GM21381 (cell line): ENCODE results near the gene TBC1D22A.
"Not testable (repeated sequence)": the region's sequence is repeated elsewhere in the genome, so short reads cannot be mapped to it uniquely, and the experiment has no call there.

Experiments used
- ATAC-seq: cut with Tn5 transposase; IDR thresholded peaks from one replicate; pipeline ENCODE4 v1.9.1; 2021; ENCODE audit warnings: mild to moderate bottlenecking, moderate library complexity; ENCODE audit not compliant: unreplicated experiment

TBC1D22A gene

GRCh38 chr22:46770726-46771125 lies 8.3 kb downstream of the TBC1D22A start:
- ATAC-seq = no peak

DNA sequence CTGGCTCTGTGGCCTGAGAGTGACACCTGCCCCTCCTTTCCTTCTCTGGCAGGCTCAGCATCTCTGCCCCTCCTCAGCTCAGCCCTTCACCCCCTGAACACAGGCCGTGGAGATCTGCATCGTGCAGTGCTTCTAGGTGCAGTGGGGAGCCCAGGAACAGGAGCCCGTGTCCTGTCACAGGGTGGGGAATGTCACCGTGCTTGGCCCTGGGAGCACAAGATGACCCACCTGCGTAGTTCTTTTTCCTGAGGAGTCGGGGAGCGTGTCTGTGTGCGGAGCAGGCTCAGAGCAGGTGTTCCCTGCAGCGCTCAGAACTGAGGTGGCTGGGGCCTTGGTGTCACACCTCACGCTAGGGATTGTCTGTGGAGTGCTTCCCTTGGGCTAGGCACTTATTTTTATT lies 10.6 kb downstream of the TBC1D22A start:
- ATAC-seq = no peak

DNA sequence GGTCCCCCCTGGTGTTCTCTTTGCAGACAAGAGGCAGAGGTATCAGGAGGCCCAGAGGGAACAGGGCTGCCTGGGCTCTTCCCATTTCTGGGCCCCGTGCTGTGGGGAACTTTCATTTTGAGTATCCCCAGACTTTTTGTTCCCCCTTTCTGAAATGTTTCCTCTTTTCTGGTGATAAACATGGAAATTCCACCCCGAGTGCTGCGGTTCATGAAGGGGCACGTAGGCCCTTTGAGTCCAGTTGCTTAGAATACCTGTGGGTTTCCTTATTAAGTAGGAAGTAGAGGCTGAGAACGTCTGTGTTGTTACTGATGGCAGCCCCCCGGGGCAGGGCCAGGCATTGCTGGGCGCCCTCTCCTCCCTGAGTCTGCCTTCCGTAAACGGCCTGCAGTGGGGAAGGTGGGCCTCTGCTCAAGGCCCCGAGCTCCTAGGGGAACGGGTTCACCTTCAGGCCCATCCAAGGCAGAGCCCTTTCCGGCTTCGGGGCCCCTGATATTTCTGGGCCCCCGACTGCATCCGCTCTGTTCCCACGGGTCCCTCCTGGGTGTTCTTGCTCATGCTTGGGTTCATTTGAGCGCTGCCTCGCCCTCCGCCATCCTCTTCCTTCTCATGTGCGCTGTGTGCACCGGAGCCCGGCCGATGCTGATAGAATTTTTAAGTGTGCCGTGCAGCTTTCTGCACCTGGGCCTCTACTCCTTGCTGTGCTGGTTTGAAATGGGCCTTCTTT lies 12.0 kb downstream of the TBC1D22A start:
- peak; percentile 38 for ATAC-seq

DNA sequence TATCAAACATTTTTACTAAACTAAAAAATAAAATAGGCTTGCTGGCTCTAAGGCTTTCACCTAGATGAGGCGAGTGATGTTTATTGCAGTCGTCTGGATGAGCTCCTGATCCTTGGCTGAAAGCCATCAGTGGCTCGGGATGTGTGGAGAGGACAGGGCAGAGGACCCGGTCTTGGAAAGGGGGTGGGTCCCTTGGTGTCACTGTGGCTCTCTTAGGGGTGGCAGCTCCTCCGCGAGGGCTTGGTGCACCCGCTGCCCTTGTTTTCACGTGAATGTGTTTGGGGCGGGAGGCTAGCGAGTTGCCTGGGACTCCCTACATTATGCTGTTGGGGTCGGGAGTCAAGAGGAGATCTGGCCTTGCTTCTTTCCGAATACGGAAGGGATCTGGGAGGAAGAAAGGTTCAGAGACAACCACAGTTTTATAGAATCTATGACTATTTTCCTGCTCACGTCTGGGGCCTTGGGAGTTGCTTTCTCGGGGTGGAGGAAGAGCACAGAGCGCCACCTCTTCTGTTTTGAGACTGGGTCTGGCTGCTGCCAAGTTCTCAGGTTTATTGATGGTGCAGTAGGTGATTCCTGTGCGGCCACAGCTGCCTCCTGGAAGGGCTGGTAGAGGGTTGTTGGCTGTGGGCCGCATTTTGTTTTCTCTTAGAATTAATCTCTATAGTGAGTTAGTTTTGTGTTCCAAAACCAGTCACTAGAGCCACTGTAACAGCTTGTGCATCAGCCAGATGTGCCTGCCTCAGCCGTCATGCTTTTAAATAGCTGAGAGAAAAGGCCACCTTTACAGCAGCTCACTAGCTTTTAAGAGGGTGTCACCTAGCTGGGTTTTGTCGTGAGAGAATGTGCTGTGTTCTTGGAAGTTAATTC lies 12.8 kb downstream of the TBC1D22A start:
- ATAC-seq = no peak

DNA sequence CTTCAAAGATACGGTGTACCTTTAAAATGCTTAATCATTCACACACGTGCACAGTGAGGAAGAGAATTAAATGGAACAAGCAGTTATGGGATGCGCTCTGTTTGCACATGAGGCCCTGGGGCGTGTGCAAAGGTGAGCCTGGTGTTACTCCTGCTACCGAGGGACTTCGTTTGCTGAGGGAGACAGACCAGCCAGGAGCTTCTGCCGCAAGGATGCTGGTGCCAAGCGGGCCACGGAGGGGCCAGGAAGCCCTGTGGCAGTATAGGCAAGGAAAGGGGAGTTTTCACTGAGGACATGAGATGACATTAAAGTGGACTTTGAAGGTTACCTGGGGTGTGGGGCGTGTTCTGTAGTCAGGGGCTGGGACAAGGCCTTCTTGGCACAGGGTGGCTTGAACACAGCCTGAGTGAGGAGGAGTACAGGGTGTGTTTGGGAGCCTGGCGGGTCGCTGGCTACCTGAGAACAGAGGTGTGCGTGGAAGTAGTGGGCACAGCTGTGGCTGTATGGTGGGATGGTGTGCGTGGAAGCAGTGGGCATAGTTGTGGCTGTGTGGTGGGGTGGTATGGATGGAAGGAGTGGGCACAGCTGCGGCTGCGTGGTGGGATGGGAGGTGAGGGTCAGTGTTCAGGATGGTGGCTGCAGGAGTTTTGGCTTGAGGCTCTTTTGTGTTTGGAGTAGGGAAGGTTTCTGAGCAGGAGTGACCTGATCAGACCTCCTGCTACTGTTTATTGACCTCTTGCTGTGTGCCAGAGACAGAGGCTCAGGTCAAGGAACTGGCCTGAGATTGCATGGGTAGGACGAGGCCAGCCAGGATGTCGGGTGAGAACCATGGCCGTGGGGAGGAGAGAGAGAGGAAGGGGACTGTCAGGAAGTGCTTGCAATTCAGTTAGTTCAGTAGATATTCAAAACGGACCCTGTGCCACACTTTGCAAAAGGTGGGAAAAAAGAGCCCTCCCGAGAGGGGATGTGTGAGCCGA lies 13.7 kb downstream of the TBC1D22A start:
- ATAC-seq = no peak

- no peak for ATAC-seq
Measured at GRCh38 chr22:46776876-46777608, 14.6 kb downstream of the TBC1D22A start.

GRCh38 chr22:46777609-46777970 lies 15.1 kb downstream of the TBC1D22A start:
- ATAC-seq = no peak

- ATAC-seq = no peak
Measured at GRCh38 chr22:46779023-46779422, 16.6 kb downstream of the TBC1D22A start.

- ATAC-seq = no peak
Measured at GRCh38 chr22:46779651-46780050, 17.2 kb downstream of the TBC1D22A start.

GRCh38 chr22:46780453-46780852 lies 18.0 kb downstream of the TBC1D22A start:
- ATAC-seq = no peak

DNA sequence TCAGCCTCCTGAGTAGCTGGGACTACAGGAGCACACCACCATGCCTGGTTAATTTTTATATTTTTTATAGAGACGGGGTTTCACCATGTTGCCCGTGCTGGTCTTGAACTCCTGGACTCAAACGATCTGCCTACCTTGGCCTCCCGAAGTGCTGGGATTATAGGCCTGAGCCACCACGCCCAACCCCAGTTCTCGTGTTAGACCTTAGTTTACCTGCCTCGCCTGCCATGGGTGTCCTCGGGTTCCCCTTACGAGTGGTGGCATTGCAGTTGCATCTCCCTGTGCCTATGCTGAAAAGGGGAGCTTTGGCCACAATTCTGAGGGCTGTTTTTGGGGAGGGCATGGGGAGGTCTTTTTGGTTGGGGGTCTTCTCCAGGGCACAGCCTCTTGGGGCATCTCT lies 18.8 kb downstream of the TBC1D22A start:
- ATAC-seq = no peak

GRCh38 chr22:46782200-46782599 lies 19.8 kb downstream of the TBC1D22A start:
- ATAC-seq = not testable (repeated sequence)

- no peak for ATAC-seq
Measured at GRCh38 chr22:46783721-46784120, 21.3 kb downstream of the TBC1D22A start.

DNA sequence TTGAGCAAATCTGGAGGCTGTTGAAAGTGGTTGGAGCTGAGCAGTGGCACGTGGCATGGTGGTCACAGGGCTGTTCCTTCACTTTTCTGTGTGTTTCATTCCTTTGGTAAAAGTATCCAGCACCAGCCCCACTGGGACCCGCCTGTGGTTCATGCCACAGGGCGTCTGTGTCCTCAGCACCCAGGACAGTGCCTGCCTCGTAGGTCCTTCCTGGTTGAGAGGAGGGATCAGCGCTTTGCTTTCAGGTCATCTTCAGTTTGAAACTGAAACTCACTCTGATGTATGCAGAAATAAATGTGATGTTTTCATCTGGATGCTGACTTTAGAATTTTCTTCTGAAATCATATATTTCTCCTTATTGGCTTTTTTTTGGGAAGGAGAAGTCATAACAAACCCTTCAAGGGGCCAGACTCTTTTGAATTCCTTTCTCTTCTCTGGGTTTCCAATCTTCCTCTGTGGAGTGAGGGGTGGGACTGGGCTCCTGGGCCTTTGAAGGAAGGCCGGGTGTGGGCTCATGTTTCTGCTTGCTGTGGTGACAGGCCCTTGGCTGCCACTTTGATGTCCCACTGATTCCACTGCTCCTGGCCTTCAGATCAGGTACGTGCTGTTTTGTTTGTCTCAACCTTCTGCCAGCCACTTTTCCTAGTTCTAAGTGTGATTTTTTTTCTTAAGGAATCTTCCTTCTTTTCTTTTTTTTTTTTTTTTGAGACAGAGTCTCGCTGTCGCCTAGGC lies 26.2 kb downstream of the TBC1D22A start:
- ATAC-seq = no peak

DNA sequence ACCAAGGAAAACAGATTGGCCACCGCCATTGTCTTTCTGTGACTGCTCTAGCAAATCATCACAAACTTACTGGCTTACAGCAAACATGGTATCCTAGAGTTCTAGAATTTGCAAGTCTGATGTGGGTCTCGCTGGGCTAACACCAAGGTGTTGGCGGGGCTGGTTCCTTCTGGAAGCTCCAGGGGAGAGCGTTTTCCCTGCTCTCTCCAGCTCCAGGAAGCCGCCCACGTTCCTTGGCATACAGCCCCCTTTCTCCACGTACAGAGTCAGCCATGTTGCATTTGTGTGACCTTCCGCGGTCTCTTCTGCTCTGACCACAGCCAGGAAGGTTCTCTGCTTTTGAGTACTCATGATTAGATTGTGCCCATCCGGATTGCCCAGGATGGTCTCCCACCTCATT lies 27.5 kb downstream of the TBC1D22A start:
- ATAC-seq = no peak

GRCh38 chr22:46791201-46791731 lies 28.8 kb downstream of the TBC1D22A start:
- ATAC-seq = no peak

- ATAC-seq = no peak
Measured at GRCh38 chr22:46792061-46792796, 29.8 kb downstream of the TBC1D22A start.

DNA sequence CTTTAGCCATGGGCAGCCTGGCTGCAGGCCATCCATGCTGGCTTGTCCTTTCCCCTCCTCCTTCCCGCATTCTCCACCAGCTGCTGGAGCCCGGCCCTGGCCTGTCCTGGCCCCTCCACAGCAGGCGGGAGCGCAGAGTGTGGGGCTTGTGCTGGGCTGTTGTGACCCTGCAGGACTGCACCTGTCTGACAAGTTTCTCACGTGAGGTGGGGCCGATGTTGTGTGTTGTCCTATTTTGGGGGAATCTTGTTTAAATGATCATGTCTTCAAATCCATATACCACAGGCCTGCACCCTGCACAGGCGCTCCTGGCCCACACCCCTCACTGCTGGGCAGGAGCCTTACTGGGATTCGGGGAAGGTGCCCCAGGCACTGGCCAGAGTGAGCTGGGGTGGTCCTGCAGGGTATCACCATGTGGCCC lies 30.4 kb downstream of the TBC1D22A start:
- no peak for ATAC-seq

- ATAC-seq = no peak
Measured at GRCh38 chr22:46793497-46793896, 31.0 kb downstream of the TBC1D22A start.
